ENCODE measurements around the gene PANK4. TPM values are rescaled to one million over a fixed set of nuclear protein-coding genes. Genes with fewer than 3 reads are reported as not detected.
"Not testable (repeated sequence)": the region's sequence is repeated elsewhere in the genome, so short reads cannot be mapped to it uniquely, and the experiment has no call there.

Gene PANK4
- total RNA-seq, 1 experiment from 2014 or later: 24.4 TPM

- H3K36me3 Mint-ChIP-seq (ENCODE audit: insufficient read depth, unreplicated experiment): peaks cover 18% of the 10 kb centered on the region
- no TSS peak for BruUV-seq (replicated peaks)
- intact Hi-C loops (cut with micrococcal nuclease; ENCODE audit: unreplicated experiment): no loop called here
- CTCF ChIA-PET: no interaction called here
- no peak overlapping the region for H3K4me3 Mint-ChIP-seq (ENCODE audit: low read depth, unreplicated experiment)
- H3K27me3 Mint-ChIP-seq (ENCODE audit: unreplicated experiment): no peaks in the 10 kb centered on the region
- H3K27ac Mint-ChIP-seq (ENCODE audit: unreplicated experiment): no peak overlapping the region
- H3K9me3 Mint-ChIP-seq (ENCODE audit: low read depth, unreplicated experiment): no peaks in the 10 kb centered on the region
- no peak for DNase-seq
- TF ChIP-seq CTCF (IDR thresholded peaks at IDR 0.05; ENCODE audit: unreplicated experiment): no peak
- H3K4me1 Mint-ChIP-seq (ENCODE audit: low read depth, unreplicated experiment): peaks cover 8% of the 10 kb centered on the region
Measured at GRCh38 chr1:2552189-2552588, 25.8 kb upstream of the PANK4 start.

- peaks cover 17% of the 10 kb centered on the region for H3K36me3 Mint-ChIP-seq (ENCODE audit: insufficient read depth, unreplicated experiment)
- DNase-seq; H3K4me1 Mint-ChIP-seq (ENCODE audit: low read depth, unreplicated experiment); H3K4me3 Mint-ChIP-seq (ENCODE audit: low read depth, unreplicated experiment); BruUV-seq (replicated peaks); intact Hi-C loops (cut with micrococcal nuclease; ENCODE audit: unreplicated experiment); H3K9me3 Mint-ChIP-seq (ENCODE audit: low read depth, unreplicated experiment); H3K27ac Mint-ChIP-seq (ENCODE audit: unreplicated experiment); H3K27me3 Mint-ChIP-seq (ENCODE audit: unreplicated experiment); CTCF ChIA-PET: not testable (repeated sequence)
Measured at GRCh38 chr1:2551544-2551943, 25.1 kb upstream of the PANK4 start.

DNA sequence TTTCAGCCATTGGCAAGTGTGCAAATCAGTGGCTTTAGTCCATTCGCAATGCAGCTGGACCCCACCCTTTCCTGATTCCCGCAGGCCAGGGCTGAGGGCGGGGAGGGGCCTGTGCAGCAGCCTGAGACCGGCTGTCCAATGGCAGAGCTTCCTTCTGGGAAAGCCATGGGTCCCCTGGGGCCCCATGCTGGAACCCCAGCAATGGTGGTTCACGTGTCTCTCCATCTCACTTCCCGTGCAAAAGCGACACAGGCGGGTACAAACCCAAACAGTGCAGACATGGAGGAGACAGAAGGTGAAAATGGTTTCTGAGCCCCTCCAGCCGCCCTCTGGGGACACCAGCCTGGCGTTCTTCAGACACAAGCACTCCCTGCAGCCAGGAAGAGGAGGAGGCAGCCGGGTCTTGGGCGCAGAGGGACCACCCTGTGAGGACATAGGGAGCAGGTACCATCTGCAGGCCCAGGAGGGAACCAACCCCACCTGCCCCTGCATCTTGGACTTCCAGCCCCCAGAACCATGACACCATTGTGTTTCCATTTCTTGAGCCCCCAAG lies 24.0 kb upstream of the PANK4 start:
- H3K9me3 Mint-ChIP-seq (ENCODE audit: low read depth, unreplicated experiment); H3K4me1 Mint-ChIP-seq (ENCODE audit: low read depth, unreplicated experiment); BruUV-seq (replicated peaks); CTCF ChIA-PET; DNase-seq; intact Hi-C loops (cut with micrococcal nuclease; ENCODE audit: unreplicated experiment); H3K4me3 Mint-ChIP-seq (ENCODE audit: low read depth, unreplicated experiment); H3K27me3 Mint-ChIP-seq (ENCODE audit: unreplicated experiment); H3K27ac Mint-ChIP-seq (ENCODE audit: unreplicated experiment): not testable (repeated sequence)
- peaks cover 15% of the 10 kb centered on the region for H3K36me3 Mint-ChIP-seq (ENCODE audit: insufficient read depth, unreplicated experiment)

DNA sequence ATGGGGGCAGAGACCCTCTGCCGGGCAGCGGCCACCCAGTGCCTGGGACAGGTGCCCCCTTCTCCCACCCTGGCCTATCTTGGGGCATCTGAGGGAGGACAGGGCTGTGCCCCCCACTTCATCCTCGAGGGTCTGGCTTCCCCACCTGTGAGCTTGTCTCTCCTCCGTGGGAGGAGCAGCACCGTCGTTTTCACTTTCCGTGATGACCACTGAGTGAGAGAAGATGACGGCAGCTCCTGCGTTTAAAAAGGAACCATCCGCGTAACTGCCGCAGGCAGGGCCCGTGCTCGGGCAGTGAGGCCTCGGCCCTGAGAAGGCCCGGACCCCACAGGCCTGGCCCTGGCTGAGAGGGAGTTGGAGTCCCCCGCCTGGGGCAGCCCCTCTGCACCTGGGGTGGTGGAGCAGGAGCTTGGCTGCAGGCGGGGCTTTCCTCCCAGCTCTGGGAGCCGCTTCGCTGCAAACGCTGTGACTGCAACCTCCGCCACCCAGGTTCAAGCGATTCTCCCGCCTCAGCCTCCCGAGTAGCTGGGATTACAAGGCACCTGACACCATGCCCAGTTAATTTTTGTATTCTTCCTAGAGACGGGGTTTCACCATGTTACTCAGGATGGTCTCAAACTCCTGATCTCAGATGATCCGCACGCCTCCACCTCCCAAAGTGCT lies 23.1 kb upstream of the PANK4 start:
- CTCF ChIA-PET; DNase-seq; H3K9me3 Mint-ChIP-seq (ENCODE audit: low read depth, unreplicated experiment); H3K4me3 Mint-ChIP-seq (ENCODE audit: low read depth, unreplicated experiment); BruUV-seq (replicated peaks); H3K4me1 Mint-ChIP-seq (ENCODE audit: low read depth, unreplicated experiment); H3K27me3 Mint-ChIP-seq (ENCODE audit: unreplicated experiment); H3K27ac Mint-ChIP-seq (ENCODE audit: unreplicated experiment): not testable (repeated sequence)
- intact Hi-C loops (cut with micrococcal nuclease; ENCODE audit: unreplicated experiment): loop anchor here (10.0 kb wide), 1 partner anchor 355 kb away; the partner anchor contains the start of gene FAAP20
- H3K36me3 Mint-ChIP-seq (ENCODE audit: insufficient read depth, unreplicated experiment): peaks cover 15% of the 10 kb centered on the region

- Mint-ChIP-seq H3K4me3 (ENCODE audit: low read depth, unreplicated experiment) (peak overlapping the region; percentile 80), H3K27me3 (ENCODE audit: unreplicated experiment) (no peaks in the 10 kb centered on the region), H3K36me3 (ENCODE audit: insufficient read depth, unreplicated experiment) (peaks cover 15% of the 10 kb centered on the region), H3K9me3 (ENCODE audit: low read depth, unreplicated experiment) (no peaks in the 10 kb centered on the region), H3K4me1 (ENCODE audit: low read depth, unreplicated experiment) (no peaks in the 10 kb centered on the region), H3K27ac (ENCODE audit: unreplicated experiment) (no peak overlapping the region)
- TF ChIP-seq CTCF (IDR thresholded peaks at IDR 0.05; ENCODE audit: unreplicated experiment): peak; percentile 83
- intact Hi-C loops (cut with micrococcal nuclease; ENCODE audit: unreplicated experiment): loop anchor here (1.0 to 10.0 kb wide), 2 partner anchors 134 to 353 kb away; partner anchors contain the start of gene FAAP20
- peak; percentile 87 for DNase-seq
- no TSS peak for BruUV-seq (replicated peaks)
- CTCF ChIA-PET: interaction anchor here (0.7 to 3.3 kb wide), 7 partner anchors 13 to 353 kb away, joined by 3 to 19 read pairs (median 5); partner anchors contain the start of genes FAAP20 and PANK4
Measured at GRCh38 chr1:2548068-2548589, 21.7 kb upstream of the PANK4 start.
